D721Med (cell line): ENCODE measurements around the gene FKBP10.
A peak's percentile ranks its signal among the peaks of the same experiment; 100 is the strongest.
"Not testable (repeated sequence)": the region's sequence is repeated elsewhere in the genome, so short reads cannot be mapped to it uniquely, and the experiment has no call there.

ENCODE experiments used
- DNase-seq: peaks from one replicate; pipeline ENCODE4 v3.0.0; 2011; ENCODE audit warnings: low spot score; ENCODE audit not compliant: insufficient read length
- FAIRE-seq: peaks from 2 replicates; lab custom pipeline; 2011; peaks lifted over from hg19 to GRCh38; lab: Jason Lieb, UNC
- TF ChIP-seq, protein P1 (sequence below): IDR thresholded peaks from 2 replicates; pipeline ENCODE4 v1.5.1; 2012; ENCODE audit warnings: mild to moderate bottlenecking, control low read depth; ENCODE audit not compliant: insufficient read depth; ENCODE audit errors: missing control alignments

The FKBP10 gene

DNA sequence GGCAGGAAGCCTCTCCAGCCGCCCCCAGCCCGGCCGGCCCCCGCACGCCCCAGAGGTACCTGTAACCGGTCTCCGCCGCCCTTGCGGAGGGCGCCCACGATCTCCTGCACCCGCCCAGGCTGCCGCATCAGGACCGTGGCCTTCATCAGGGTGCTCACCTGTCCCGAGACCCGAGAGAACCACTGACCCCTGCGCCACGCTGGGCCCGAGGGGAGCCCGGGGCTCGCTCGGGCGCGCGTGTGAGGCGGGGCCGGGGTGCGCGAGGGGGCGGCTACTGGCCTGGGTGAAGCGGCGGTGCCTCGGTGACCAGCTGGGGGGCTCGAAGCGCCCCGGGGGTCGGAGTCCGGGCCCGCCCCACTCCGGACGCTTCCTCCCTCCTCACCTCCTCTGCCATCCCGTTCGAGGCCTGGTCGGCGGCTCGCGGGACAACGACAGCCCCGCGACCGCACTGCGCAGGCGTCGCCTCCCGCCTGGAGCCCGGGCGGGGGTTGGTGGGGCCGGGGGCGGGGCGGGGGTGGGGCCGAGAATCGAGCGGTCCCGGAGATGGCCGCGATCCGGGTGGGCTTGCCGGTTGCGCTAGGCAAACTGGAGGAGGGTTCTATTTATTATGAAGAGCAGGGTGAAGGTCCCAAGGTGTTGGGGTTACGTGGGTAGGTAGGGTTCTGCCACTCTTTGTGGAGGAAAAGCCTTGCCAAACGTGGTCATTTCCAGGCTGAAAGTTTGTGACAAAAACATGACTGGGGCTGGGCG, 23.2 kb downstream of the FKBP10 start, which contains the start of gene NT5C3B:
Gene NT5C3B (minus strand): TSS at position 433 of the 750 bp plus-strand sequence. CDS start 39 bp downstream, at position 394.
- TF ChIP-seq, protein P1, sequence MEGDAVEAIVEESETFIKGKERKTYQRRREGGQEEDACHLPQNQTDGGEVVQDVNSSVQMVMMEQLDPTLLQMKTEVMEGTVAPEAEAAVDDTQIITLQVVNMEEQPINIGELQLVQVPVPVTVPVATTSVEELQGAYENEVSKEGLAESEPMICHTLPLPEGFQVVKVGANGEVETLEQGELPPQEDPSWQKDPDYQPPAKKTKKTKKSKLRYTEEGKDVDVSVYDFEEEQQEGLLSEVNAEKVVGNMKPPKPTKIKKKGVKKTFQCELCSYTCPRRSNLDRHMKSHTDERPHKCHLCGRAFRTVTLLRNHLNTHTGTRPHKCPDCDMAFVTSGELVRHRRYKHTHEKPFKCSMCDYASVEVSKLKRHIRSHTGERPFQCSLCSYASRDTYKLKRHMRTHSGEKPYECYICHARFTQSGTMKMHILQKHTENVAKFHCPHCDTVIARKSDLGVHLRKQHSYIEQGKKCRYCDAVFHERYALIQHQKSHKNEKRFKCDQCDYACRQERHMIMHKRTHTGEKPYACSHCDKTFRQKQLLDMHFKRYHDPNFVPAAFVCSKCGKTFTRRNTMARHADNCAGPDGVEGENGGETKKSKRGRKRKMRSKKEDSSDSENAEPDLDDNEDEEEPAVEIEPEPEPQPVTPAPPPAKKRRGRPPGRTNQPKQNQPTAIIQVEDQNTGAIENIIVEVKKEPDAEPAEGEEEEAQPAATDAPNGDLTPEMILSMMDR = no peak
- DNase-seq (peak; percentile 87), FAIRE-seq (no peak)

DNA sequence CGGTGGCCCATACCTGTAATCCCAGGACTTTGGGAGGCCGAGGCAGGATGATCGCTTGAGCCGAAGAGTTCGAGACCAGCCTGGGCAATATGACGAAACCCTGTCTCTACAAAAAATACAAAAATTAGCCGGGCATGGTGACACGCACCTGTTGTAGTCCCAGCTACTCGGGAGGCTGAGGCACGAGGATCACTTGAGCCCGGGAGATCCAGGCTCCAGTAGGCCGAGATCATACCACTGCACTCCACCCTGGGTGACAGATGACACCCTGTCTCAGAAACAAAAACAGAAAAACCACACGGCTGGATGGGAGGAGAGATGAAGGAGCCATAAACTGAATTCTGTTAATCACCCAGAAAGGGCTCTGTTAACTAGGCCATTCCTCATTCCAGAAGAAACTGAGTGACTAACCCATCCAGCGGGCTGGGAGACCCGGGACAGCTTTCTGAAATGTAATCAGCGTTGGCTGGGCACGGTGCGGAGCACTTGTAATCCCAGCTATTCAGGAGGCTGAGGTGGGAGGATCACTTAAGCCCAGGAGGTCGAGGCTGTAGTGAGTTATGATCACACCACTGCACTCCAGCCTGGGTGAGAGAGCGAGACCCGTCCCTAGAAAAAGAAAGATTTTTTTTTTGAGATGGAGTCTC, 23.9 kb downstream of the FKBP10 start:
- TF ChIP-seq, protein P1 = no peak
- FAIRE-seq (no peak), DNase-seq (no peak)

DNA sequence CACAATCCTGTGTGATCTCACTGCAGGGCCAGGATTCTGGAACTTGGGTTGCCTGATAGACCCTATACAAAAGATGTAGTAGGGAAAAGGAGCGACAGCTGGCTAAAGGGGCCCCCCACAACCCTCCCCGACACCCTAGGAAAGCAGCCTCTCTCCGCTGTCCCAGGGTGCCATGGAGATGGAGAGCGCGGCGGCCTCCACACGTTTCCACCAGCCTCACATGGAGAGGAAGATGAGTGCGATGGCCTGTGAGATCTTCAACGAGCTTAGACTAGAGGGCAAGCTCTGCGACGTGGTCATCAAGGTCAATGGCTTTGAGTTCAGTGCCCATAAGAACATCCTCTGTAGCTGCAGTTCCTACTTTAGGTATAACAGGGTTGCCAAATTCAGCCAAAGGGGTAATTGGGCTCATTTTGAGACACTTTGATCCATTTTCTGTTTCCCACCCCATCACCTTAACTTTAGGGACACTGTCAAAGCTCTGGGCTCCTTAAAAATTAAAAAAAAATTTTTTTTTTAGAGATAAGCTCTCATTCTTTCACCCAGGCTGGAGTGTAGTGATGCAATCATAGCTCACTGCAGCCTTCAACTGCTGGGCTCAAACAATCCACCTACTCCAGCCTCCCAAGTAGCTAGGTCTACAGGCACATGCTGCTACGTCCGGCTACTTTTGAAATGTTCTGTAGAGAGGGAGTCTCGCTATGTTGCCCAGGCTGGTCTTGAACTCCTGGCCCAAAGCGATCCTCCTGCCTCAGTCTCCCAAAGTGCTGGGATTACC, 25.1 kb downstream of the FKBP10 start, which contains the start of gene KLHL10:
Gene KLHL10 (plus strand): TSS at position 65 of the 778 bp plus-strand sequence. CDS start 108 bp downstream, at position 173.
- no peak for DNase-seq
- FAIRE-seq = no peak
- TF ChIP-seq, protein P1 = no peak

DNA sequence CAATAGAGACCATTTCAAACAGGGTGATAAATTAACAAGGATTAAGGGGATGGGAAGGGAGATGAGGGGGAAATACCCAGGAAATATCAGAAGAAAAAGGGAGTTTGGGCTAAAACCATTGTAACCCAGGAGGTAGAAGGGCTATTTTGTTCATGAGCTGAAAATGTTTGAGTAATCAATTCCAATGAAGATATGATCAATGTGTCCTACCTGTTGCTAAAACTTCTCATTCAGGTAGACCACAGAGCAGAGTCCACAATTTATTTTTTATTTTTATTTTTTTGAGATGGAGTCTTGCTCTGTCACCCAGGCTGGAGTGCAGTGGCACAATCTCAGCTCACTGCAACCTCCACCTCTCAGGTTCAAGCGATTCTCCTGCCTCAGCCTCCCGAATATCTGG, 26.6 kb downstream of the FKBP10 start:
- not testable (repeated sequence) for FAIRE-seq, DNase-seq

DNA sequence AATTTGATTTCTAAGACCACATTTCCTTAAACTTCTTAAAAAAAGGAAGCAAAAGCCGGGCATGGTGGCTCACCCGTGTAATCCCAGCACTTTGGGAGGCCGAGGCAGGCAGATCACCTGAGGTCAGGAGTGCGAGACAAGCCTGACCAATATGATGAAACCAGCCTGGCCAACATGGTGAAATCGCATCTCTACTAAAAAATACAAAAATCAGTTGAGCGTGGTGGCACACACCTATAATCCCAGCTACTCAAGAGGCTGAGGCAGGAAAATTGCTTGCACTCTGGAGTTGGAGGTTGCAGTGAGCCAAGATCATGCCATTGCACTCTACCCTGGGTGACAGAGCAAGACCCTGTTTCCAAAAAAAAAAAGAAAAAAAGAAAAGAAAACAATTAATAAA, 28.0 kb downstream of the FKBP10 start:
- not testable (repeated sequence) for FAIRE-seq, DNase-seq

DNA sequence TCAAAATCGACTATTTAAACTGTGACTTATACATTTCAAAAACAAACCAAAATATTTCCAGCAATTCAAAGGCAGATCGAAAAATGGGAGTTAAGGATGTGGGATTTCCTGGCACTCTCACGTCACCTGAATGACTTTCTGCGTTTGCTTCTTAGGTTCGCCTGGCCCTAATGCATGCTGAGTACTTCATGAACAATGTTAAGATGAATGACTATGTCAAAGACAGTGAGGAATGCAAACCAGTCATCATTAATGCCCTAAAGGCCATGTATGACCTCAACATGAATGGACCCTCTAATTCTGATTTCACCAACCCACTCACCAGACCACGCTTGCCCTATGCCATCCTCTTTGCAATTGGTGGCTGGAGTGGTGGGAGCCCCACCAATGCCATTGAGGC, 32.2 kb downstream of the FKBP10 start:
- DNase-seq = no peak
- TF ChIP-seq, protein P1 = no peak
- no peak for FAIRE-seq

DNA sequence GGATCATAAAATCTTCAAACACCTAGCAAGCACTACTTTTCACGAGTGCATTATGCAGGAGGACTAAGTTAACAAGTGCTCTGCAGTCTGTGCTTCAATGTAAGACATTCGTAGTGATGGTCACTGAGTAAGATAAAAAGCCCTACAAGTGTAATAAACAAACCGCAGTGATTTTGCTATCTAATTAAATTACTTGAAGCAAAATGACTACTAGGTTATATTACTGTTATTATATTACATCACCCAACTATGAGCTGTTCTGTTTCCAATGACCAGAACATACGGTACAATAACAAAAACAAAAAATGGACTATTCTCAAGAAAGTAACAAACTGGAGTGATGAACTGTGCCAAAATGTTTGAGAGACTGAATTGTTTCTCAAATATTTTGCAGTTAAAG, 36.0 kb downstream of the FKBP10 start:
- FAIRE-seq = no peak

More for the DNA sequence above, 36.0 kb downstream of the FKBP10 start:
- DNase-seq = no peak
- TF ChIP-seq, protein P1 = no peak
